Measurements from ENCODE around the gene NAALADL2. TPM values are rescaled to one million over a fixed set of nuclear protein-coding genes. Genes with fewer than 3 reads are reported as not detected.

NAALADL2 gene
- total and polyA plus RNA-seq, 2 experiments from 2014 or later, result 3.4 to 15.3 TPM

DNA sequence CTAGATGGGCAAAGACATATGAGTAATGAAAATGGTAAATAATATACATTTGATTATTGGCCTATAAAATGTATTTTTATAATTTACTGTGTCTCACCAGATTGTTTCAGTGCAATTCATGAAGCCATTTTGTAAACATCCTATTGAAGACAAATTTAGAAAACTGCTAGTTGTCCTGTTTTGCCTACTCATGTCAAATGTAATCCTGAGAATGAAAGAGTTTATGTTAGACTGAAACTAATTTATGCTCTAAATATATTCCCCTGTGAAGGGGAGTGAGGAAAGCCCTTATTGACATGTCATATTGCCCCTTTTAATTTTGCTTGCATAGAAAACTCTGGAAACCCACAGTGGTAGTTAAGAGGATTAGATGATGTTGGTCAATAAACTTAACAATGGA is 610.0 kb downstream of the NAALADL2 start:
- DNase-seq (ENCODE audit: low spot score), result no peak
- H3K9me2 ChIP-seq (replicated peaks; ENCODE audit: insufficient read depth), result no peaks in the 10 kb centered on the region
- H3K27ac ChIP-seq, result no peak overlapping the region
- H3K9me3 ChIP-seq (ENCODE audit: low read depth), result no peaks in the 10 kb centered on the region
- H2AFZ ChIP-seq, result no peak overlapping the region
- H3K4me2 ChIP-seq, result no peak overlapping the region
- H4K20me1 ChIP-seq (ENCODE audit: insufficient read depth, poor library complexity, severe bottlenecking), result no peaks in the 10 kb centered on the region
- H3K27me3 ChIP-seq, result no peaks in the 10 kb centered on the region
- H3K36me3 ChIP-seq (replicated peaks; ENCODE audit: insufficient read depth, low read depth), result no peaks in the 10 kb centered on the region
- no peaks in the 10 kb centered on the region for H3K4me1 ChIP-seq (ENCODE audit: insufficient read depth)
- no peaks in the 10 kb centered on the region for H3K79me2 ChIP-seq
- no peak overlapping the region for H3K4me3 ChIP-seq
- TF ChIP-seq, protein P1, sequence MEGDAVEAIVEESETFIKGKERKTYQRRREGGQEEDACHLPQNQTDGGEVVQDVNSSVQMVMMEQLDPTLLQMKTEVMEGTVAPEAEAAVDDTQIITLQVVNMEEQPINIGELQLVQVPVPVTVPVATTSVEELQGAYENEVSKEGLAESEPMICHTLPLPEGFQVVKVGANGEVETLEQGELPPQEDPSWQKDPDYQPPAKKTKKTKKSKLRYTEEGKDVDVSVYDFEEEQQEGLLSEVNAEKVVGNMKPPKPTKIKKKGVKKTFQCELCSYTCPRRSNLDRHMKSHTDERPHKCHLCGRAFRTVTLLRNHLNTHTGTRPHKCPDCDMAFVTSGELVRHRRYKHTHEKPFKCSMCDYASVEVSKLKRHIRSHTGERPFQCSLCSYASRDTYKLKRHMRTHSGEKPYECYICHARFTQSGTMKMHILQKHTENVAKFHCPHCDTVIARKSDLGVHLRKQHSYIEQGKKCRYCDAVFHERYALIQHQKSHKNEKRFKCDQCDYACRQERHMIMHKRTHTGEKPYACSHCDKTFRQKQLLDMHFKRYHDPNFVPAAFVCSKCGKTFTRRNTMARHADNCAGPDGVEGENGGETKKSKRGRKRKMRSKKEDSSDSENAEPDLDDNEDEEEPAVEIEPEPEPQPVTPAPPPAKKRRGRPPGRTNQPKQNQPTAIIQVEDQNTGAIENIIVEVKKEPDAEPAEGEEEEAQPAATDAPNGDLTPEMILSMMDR (IDR thresholded peaks at IDR 0.05; ENCODE audit: poor library complexity), result no peak
- TF ChIP-seq EZH2 (IDR thresholded peaks at IDR 0.05; ENCODE audit: borderline replicate concordance) (no peak), EZH2phosphoT487 (IDR thresholded peaks at IDR 0.05; ENCODE audit: low read depth, severe bottlenecking, unreplicated experiment) (no peak)

DNA sequence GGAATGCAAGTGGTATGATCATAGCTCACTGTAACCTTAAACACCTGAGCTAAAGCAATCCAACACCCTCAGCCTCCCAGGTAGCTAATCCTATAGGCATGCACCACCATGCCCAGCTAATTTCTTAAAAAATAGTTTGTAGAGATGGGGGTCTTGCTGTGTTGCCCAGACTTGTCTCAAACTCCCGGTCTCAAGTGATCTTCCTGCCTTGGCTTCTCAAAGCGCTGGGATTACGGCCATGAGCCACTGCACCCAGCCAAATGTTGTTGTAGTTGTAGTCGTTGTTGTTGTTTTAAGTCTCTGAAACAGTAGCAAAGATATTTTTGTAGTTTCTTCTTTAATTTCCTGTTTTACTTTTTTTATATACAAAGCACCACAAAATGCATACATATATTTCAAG is 616.6 kb downstream of the NAALADL2 start:
- Histone ChIP-seq H4K20me1 (ENCODE audit: insufficient read depth, poor library complexity, severe bottlenecking) (no peaks in the 10 kb centered on the region), H3K9me2 (replicated peaks; ENCODE audit: insufficient read depth) (no peaks in the 10 kb centered on the region), H3K79me2 (no peaks in the 10 kb centered on the region), H3K4me2 (no peak overlapping the region), H3K27me3 (no peaks in the 10 kb centered on the region), H3K4me3 (no peak overlapping the region), H3K4me1 (ENCODE audit: insufficient read depth) (no peaks in the 10 kb centered on the region), H2AFZ (no peak overlapping the region), H3K9me3 (ENCODE audit: low read depth) (no peaks in the 10 kb centered on the region), H3K36me3 (replicated peaks; ENCODE audit: insufficient read depth, low read depth) (no peaks in the 10 kb centered on the region), H3K27ac (no peak overlapping the region)
- DNase-seq (ENCODE audit: low spot score), result no peak
- TF ChIP-seq, protein P1 (IDR thresholded peaks at IDR 0.05; ENCODE audit: poor library complexity), result no peak
- TF ChIP-seq EZH2 (IDR thresholded peaks at IDR 0.05; ENCODE audit: borderline replicate concordance) (no peak), EZH2phosphoT487 (IDR thresholded peaks at IDR 0.05; ENCODE audit: low read depth, severe bottlenecking, unreplicated experiment) (no peak)
- 83% methylated on average over 4 of the region's 4 CpGs for WGBS (ENCODE audit: low lambda C conversion rate, missing lambda C conversion rate)

DNA sequence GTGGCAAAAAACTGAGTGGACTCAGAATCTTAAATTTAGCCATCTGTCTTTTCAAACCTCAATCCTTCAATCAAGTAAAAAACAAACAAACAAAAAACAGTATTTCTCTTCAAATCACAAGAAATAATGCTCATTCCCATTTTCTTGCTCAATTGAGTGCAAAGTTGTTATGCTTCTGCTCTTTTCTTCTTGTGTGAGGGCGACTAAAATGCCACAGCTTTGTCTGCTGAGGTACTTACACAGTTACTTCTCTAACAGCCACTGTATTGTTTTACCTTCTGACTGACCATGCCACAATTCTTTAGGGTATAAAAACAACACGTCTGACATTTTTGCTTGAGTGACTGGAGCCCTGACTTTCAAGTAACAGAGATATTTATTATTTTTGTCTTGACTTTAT is 617.4 kb downstream of the NAALADL2 start:
- no peaks in the 10 kb centered on the region for H3K9me2 ChIP-seq (replicated peaks; ENCODE audit: insufficient read depth)
- TF ChIP-seq EZH2phosphoT487 (IDR thresholded peaks at IDR 0.05; ENCODE audit: low read depth, severe bottlenecking, unreplicated experiment) (no peak), EZH2 (IDR thresholded peaks at IDR 0.05; ENCODE audit: borderline replicate concordance) (no peak)
- TF ChIP-seq, protein P1 (IDR thresholded peaks at IDR 0.05; ENCODE audit: poor library complexity), result no peak
- H3K27ac ChIP-seq, result no peak overlapping the region
- DNase-seq (ENCODE audit: low spot score), result no peak
- H3K4me3 ChIP-seq, result no peak overlapping the region
- H3K27me3 ChIP-seq, result no peaks in the 10 kb centered on the region
- no peaks in the 10 kb centered on the region for H3K9me3 ChIP-seq (ENCODE audit: low read depth)
- 42% methylated on average over 2 of the region's 2 CpGs for WGBS (ENCODE audit: low lambda C conversion rate, missing lambda C conversion rate)
- H3K36me3 ChIP-seq (replicated peaks; ENCODE audit: insufficient read depth, low read depth), result no peaks in the 10 kb centered on the region
- no peak overlapping the region for H3K4me2 ChIP-seq
- H3K79me2 ChIP-seq, result no peaks in the 10 kb centered on the region
- H4K20me1 ChIP-seq (ENCODE audit: insufficient read depth, poor library complexity, severe bottlenecking), result no peaks in the 10 kb centered on the region
- no peaks in the 10 kb centered on the region for H3K4me1 ChIP-seq (ENCODE audit: insufficient read depth)
- H2AFZ ChIP-seq, result no peak overlapping the region

DNA sequence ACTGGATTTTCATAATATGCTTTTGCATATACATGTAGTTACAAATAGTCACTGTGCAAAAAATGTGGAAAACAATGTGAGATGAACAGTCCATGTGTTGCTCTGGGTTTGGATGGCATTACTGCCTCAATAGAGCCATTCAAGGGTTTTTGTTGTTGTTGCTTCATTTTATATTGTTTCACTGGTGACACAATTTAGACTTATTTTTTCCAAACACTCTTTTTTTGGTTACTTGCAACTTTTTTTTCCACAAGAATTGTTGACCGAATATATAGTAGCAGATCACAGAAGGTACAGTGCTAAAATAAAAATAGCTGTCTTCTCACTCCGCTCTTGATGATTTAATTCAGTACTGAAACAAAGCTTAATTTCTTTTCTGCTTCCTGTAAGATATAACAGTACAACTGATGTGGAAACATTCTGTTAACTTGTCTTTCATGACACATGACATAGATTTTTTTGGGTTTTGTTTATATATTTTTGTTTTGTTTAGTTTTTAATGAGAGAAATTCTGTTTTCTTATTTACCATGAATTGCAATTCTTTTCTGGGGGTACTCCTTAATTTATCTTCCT is 618.6 kb downstream of the NAALADL2 start:
- 93% methylated on average over 2 of the region's 2 CpGs for WGBS (ENCODE audit: low lambda C conversion rate, missing lambda C conversion rate)
- TF ChIP-seq, protein P1 (IDR thresholded peaks at IDR 0.05; ENCODE audit: poor library complexity), result no peak
- TF ChIP-seq EZH2phosphoT487 (IDR thresholded peaks at IDR 0.05; ENCODE audit: low read depth, severe bottlenecking, unreplicated experiment), result no peak
- no peak for TF ChIP-seq EZH2 (IDR thresholded peaks at IDR 0.05; ENCODE audit: borderline replicate concordance)
- no peak overlapping the region for H2AFZ ChIP-seq
- no peaks in the 10 kb centered on the region for H3K79me2 ChIP-seq
- H3K9me2 ChIP-seq (replicated peaks; ENCODE audit: insufficient read depth), result no peaks in the 10 kb centered on the region
- H3K4me2 ChIP-seq, result no peak overlapping the region
- H3K27ac ChIP-seq, result no peak overlapping the region
- H3K4me3 ChIP-seq, result no peak overlapping the region
- no peaks in the 10 kb centered on the region for H3K9me3 ChIP-seq (ENCODE audit: low read depth)
- H3K4me1 ChIP-seq (ENCODE audit: insufficient read depth), result no peaks in the 10 kb centered on the region
- no peak for DNase-seq (ENCODE audit: low spot score)
- H3K36me3 ChIP-seq (replicated peaks; ENCODE audit: insufficient read depth, low read depth), result no peaks in the 10 kb centered on the region
- H3K27me3 ChIP-seq, result no peaks in the 10 kb centered on the region
- no peaks in the 10 kb centered on the region for H4K20me1 ChIP-seq (ENCODE audit: insufficient read depth, poor library complexity, severe bottlenecking)

Data from hepatocyte (in vitro differentiated cells).